Gastroesophageal sphincter (tissue), 4 donors: ENCODE measurements around the gene CBARP. TPM values are rescaled to one million over a fixed set of nuclear protein-coding genes. Genes with fewer than 3 reads are reported as not detected.

Experiments used
- ATAC-seq: fragments of 150-250 bp; one replicate; pipeline ENCODE4 v1.9.1; 2016; ENCODE audit warnings: mild to moderate bottlenecking, moderate library complexity
- H3K27ac ChIP-seq, 4 donors: fragments of 200-600 bp; sonication (generic) in 3 of 4; 1 replicate in 3 of 4; 2 replicates in 1 of 4; pipeline ENCODE4 v1.5.1; 2016 to 2019
- H3K27me3 ChIP-seq: fragments of 200-600 bp; sonication (generic); one replicate; pipeline ENCODE4 v1.5.1; 2019
- H3K36me3 ChIP-seq, 2 donors: fragments of 200-600 bp; sonication (generic); one replicate each; pipeline ENCODE4 v1.5.1; 2019; ENCODE audit warnings: control low read depth in 1 of 2
- H3K4me1 ChIP-seq, 3 donors: fragments of 200-600 bp; sonication (generic); 1 replicate in 2 of 3; 2 replicates in 1 of 3; pipeline ENCODE4 v1.5.1; 2016 to 2019; ENCODE audit warnings: control low read depth in 2 of 3
- H3K4me3 ChIP-seq, 2 donors: fragments of 200-600 bp; sonication (generic); one replicate each; pipeline ENCODE4 v1.5.1; 2019; ENCODE audit warnings: mild to moderate bottlenecking in 1 of 2, moderate library complexity in 1 of 2
- H3K9me3 ChIP-seq, 3 donors: fragments of 200-600 bp; sonication (generic); one replicate each; pipeline ENCODE4 v1.5.1; 2017 to 2019; ENCODE audit warnings: control low read depth in 2 of 3
- EP300 ChIP-seq: sonication (generic); formaldehyde crosslinking; IDR thresholded peaks from one replicate; pipeline ENCODE4 v1.6.1; 2017; ENCODE audit warnings: antibody characterized with exemption, mild to moderate bottlenecking
- POLR2A ChIP-seq, 2 donors: fragments of 450-650 bp; IDR thresholded peaks; one replicate each; pipeline ENCODE4 v1.6.1; 2017; ENCODE audit warnings: antibody characterized with exemption in 2 of 2, mild to moderate bottlenecking in 2 of 2, moderate library complexity in 1 of 2
- POLR2AphosphoS5 ChIP-seq: sonication (generic); formaldehyde crosslinking; IDR thresholded peaks from one replicate; pipeline ENCODE4 v1.6.1; 2017; ENCODE audit warnings: antibody characterized with exemption
- WGBS, 2 donors: methylation state at CpG; one replicate each; pipeline ENCODE4 v1.1.5; 2018; ENCODE audit warnings: low coverage in 1 of 2; 5-methylcytosine and 5-hydroxymethylcytosine counted together
- total RNA-seq, 4 donors: library from RNA; depleted of rRNA; stranded (reverse); fragments of >200 nt; gene quantifications; one replicate each; pipeline ENCODE4 v1.1.0, GENCODE V29; 2016
- TF ChIP-seq, protein P1 (sequence below), 4 experiments: fragments of 200-600 bp in 2 of 4; fragments of 450-650 bp in 2 of 4; sonication (generic) in 1 of 4; IDR thresholded peaks; one replicate each; pipeline ENCODE4 v1.5.1; 2017 to 2019; ENCODE audit warnings: antibody characterized with exemption in 4 of 4, mild to moderate bottlenecking in 2 of 4, moderate library complexity in 2 of 4

CBARP gene
- total RNA-seq, 4 donors from 2014 or later: 0.13 to 0.73 (median 0.49) TPM; not detected in 1

GRCh38 chr19:1227304-1228054 is 10.3 kb downstream of the CBARP start:
- Histone ChIP-seq H3K4me3 (no peak overlapping the region), H3K4me1 (peaks cover 0 to 22% (median 2%) of the 10 kb centered on the region in 3 donors), H3K36me3 (peaks cover 0 to 59% of the 10 kb centered on the region in 2 donors), H3K27me3 (no peaks in the 10 kb centered on the region), H3K27ac (no peak overlapping the region), H3K9me3 (no peaks in the 10 kb centered on the region)
- no CpG with 5 or more reads among the region's 56 CpGs for WGBS, 2 donors
- no peak for TF ChIP-seq EP300
- TF ChIP-seq POLR2AphosphoS5: no peak
- no peak for TF ChIP-seq POLR2A (IDR thresholded peaks at IDR 0.05)
- TF ChIP-seq, protein P1, sequence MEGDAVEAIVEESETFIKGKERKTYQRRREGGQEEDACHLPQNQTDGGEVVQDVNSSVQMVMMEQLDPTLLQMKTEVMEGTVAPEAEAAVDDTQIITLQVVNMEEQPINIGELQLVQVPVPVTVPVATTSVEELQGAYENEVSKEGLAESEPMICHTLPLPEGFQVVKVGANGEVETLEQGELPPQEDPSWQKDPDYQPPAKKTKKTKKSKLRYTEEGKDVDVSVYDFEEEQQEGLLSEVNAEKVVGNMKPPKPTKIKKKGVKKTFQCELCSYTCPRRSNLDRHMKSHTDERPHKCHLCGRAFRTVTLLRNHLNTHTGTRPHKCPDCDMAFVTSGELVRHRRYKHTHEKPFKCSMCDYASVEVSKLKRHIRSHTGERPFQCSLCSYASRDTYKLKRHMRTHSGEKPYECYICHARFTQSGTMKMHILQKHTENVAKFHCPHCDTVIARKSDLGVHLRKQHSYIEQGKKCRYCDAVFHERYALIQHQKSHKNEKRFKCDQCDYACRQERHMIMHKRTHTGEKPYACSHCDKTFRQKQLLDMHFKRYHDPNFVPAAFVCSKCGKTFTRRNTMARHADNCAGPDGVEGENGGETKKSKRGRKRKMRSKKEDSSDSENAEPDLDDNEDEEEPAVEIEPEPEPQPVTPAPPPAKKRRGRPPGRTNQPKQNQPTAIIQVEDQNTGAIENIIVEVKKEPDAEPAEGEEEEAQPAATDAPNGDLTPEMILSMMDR (IDR thresholded peaks at IDR 0.05): no peak
- ATAC-seq: no peak

GRCh38 chr19:1226522-1227303 is 11.1 kb downstream of the CBARP start:
- peaks cover 0 to 67% of the 10 kb centered on the region in 2 donors for H3K36me3 ChIP-seq

GRCh38 chr19:1226227-1226518 is 11.6 kb downstream of the CBARP start:
- H3K4me1 ChIP-seq: peaks cover 0 to 26% (median 8%) of the 10 kb centered on the region in 3 donors
- H3K27ac ChIP-seq: no peak overlapping the region
- peaks cover 0 to 72% of the 10 kb centered on the region in 2 donors for H3K36me3 ChIP-seq
- no peaks in the 10 kb centered on the region for H3K9me3 ChIP-seq
- no peak overlapping the region for H3K4me3 ChIP-seq
- no peak for ATAC-seq
- no CpG with 5 or more reads among the region's 11 CpGs for WGBS, 2 donors
- H3K27me3 ChIP-seq: no peaks in the 10 kb centered on the region
- TF ChIP-seq EP300 (no peak), POLR2AphosphoS5 (no peak), POLR2A (IDR thresholded peaks at IDR 0.05) (no peak)
- TF ChIP-seq, protein P1 (IDR thresholded peaks at IDR 0.05): no peak

More at GRCh38 chr19:1226522-1227303, 11.1 kb downstream of the CBARP start:
- H3K27me3 ChIP-seq: no peaks in the 10 kb centered on the region
- peaks cover 0 to 22% (median 3%) of the 10 kb centered on the region in 3 donors for H3K4me1 ChIP-seq
- H3K9me3 ChIP-seq: no peaks in the 10 kb centered on the region
- no peak for ATAC-seq
- no peak overlapping the region for H3K4me3 ChIP-seq
- no CpG with 5 or more reads among the region's 50 CpGs for WGBS, 2 donors
- TF ChIP-seq POLR2A (IDR thresholded peaks at IDR 0.05) (no peak), POLR2AphosphoS5 (no peak), EP300 (no peak)
- TF ChIP-seq, protein P1 (IDR thresholded peaks at IDR 0.05): no peak
- H3K27ac ChIP-seq: no peak overlapping the region

GRCh38 chr19:1225440-1226226 is 12.2 kb downstream of the CBARP start:
- Histone ChIP-seq H3K36me3 (peaks cover 0 to 78% of the 10 kb centered on the region in 2 donors), H3K27ac (no peak overlapping the region), H3K4me3 (no peak overlapping the region), H3K27me3 (no peaks in the 10 kb centered on the region), H3K4me1 (peaks cover 0 to 31% (median 9%) of the 10 kb centered on the region in 3 donors), H3K9me3 (no peaks in the 10 kb centered on the region)
- no peak for TF ChIP-seq POLR2AphosphoS5
- TF ChIP-seq POLR2A (IDR thresholded peaks at IDR 0.05): no peak
- TF ChIP-seq EP300: no peak
- TF ChIP-seq, protein P1 (IDR thresholded peaks at IDR 0.05): no peak
- 71% methylated on average over 5 of the region's 29 CpGs; no CpG with 5 or more reads in 1 of the 2 donors for WGBS, 2 donors
- ATAC-seq: no peak
